Posterior vena cava (tissue), 2 donors: ENCODE measurements around the gene LSMEM2. TPM values are rescaled to one million over a fixed set of nuclear protein-coding genes. Genes with fewer than 3 reads are reported as not detected.
"Not testable (repeated sequence)": the region's sequence is repeated elsewhere in the genome, so short reads cannot be mapped to it uniquely, and the experiment has no call there.

Experiments
- DNase-seq: peaks from one replicate; pipeline ENCODE4 v3.0.0-alpha.2; 2020; ENCODE audit warnings: low spot score
- intact Hi-C, 2 donors: fragments of 100-400 bp; cut with DNase I; formaldehyde crosslinking; loops; one replicate each; pipeline versions ENCODE4 v1.14.1 to v1.14.2; 2022 to 2023
- total RNA-seq, 2 donors: library from RNA; stranded (reverse); fragmentation: NEBNext Ultra II Directional; extraction: Animal tissue kit (Norgen Biotek cat#: 25700); gene quantifications; one replicate each; pipeline ENCODE4 v1.2.1, GENCODE V29; 2021
- donor health status: DM: yes; HTN: yes; CAD: no.
- donor health status: DM: yes; HTN: yes; CAD: no.

LSMEM2 gene
- total RNA-seq, 2 donors from 2014 or later, result 0.37 TPM; not detected in 1

GRCh38 chr3:50312041-50312440 lies 33.2 kb downstream of the LSMEM2 start:
- DNase-seq, intact Hi-C loops: not testable (repeated sequence)

- DNase-seq, result no peak
Observed at GRCh38 chr3:50314342-50314741, 35.5 kb downstream of the LSMEM2 start.

GRCh38 chr3:50314816-50315215 lies 35.9 kb downstream of the LSMEM2 start:
- intact Hi-C loops, result no loop called here

More at GRCh38 chr3:50314342-50314741, 35.5 kb downstream of the LSMEM2 start:
- intact Hi-C loops, result no loop called here

GRCh38 chr3:50316657-50317242 lies 37.9 kb downstream of the LSMEM2 start:
- intact Hi-C loops, result no loop called here
- no peak for DNase-seq

More at GRCh38 chr3:50314816-50315215, 35.9 kb downstream of the LSMEM2 start:
- no peak for DNase-seq

- no peak for DNase-seq
- intact Hi-C loops, result no loop called here
Observed at GRCh38 chr3:50317300-50317699, 38.4 kb downstream of the LSMEM2 start.

GRCh38 chr3:50318163-50318562 lies 39.3 kb downstream of the LSMEM2 start:
- intact Hi-C loops, result no loop called here
- no peak for DNase-seq

GRCh38 chr3:50318615-50319014 lies 39.7 kb downstream of the LSMEM2 start:
- intact Hi-C loops, result no loop called here
- no peak for DNase-seq

GRCh38 chr3:50319181-50319893 lies 40.5 kb downstream of the LSMEM2 start:
- no peak for DNase-seq

GRCh38 chr3:50319894-50320625 lies 41.2 kb downstream of the LSMEM2 start:
- no peak for DNase-seq
- intact Hi-C loops, result no loop called here

More at GRCh38 chr3:50319181-50319893, 40.5 kb downstream of the LSMEM2 start:
- intact Hi-C loops, result no loop called here

GRCh38 chr3:50320853-50321335 lies 42.0 kb downstream of the LSMEM2 start:
- peak; percentile 91 for DNase-seq
- intact Hi-C loops, result no loop called here

- peak; percentile 96 for DNase-seq
- intact Hi-C loops, result loop anchor here in 1 of 2 donors (1.0 kb wide), 1 partner anchor 31 kb away; no protein-coding TSS in a partner anchor
Observed at GRCh38 chr3:50321336-50322114, 42.6 kb downstream of the LSMEM2 start.

GRCh38 chr3:50322115-50322385 lies 43.2 kb downstream of the LSMEM2 start:
- intact Hi-C loops, result loop anchor here in 1 of 2 donors (1.0 kb wide), 1 partner anchor 30 kb away; no protein-coding TSS in a partner anchor
- no peak for DNase-seq

- DNase-seq, result peak; percentile 91
- intact Hi-C loops, result loop anchor here in 1 of 2 donors (1.0 kb wide), 1 partner anchor 30 kb away; no protein-coding TSS in a partner anchor
Observed at GRCh38 chr3:50322386-50323091, 43.7 kb downstream of the LSMEM2 start, which contains the start of gene HYAL2. HYAL2 (minus strand) TSS chr3:50322745; CDS start chr3:50320489, 2,256 bp downstream.

- no peak for DNase-seq
- intact Hi-C loops, result no loop called here
Observed at GRCh38 chr3:50323092-50323600, 44.3 kb downstream of the LSMEM2 start.

- DNase-seq, result peak; percentile 86
Observed at GRCh38 chr3:50323614-50324199, 44.8 kb downstream of the LSMEM2 start.

GRCh38 chr3:50324351-50325112 lies 45.6 kb downstream of the LSMEM2 start:
- intact Hi-C loops, result no loop called here
- DNase-seq, result peak; percentile 89

More at GRCh38 chr3:50323614-50324199, 44.8 kb downstream of the LSMEM2 start:
- intact Hi-C loops, result no loop called here

- intact Hi-C loops, result no loop called here
- DNase-seq, result no peak
Observed at GRCh38 chr3:50325113-50325480, 46.2 kb downstream of the LSMEM2 start.
